GM19035 (cell line): ENCODE measurements around the gene NUP50.

Source experiments
- ATAC-seq: cut with Tn5 transposase; IDR thresholded peaks from one replicate; pipeline ENCODE4 v1.9.1; 2021; ENCODE audit not compliant: unreplicated experiment

Gene NUP50

DNA sequence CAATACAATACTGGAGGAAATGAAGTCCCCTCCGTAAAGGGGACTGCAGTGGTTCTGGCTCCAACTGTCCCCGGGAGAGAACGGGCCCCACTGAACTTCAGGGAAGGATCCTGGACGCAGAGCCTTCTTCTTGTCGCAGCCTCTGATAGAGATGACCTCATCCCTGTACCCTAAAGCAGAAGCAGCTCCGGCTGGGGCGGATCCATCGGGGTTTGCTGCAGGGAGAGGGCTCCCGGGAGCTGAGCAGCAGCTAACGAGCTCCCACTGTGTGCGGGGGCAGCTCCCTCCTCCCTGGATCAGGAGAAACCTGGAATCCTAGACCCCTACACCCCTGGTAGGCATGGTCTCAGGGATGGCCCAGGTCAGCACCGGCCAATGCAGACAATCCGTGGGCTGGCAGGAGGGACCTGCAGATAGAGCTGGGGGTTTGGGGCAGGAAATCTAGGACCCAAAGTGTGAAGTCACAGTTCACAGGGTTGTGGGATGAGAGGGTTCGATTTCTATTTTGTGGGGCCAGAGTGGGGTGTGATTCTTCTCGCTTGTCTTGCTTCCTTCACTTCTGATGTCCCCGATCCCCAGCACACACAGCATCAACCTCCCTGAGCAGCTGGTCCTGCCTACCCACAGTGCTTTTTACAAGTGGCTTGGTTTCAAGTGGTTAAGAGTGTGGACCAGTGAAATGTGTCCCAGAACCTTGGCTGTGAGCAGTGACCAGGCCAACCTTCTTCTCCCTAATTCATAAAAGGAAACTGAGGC, 64.1 kb downstream of the NUP50 start:
- ATAC-seq, result no peak

DNA sequence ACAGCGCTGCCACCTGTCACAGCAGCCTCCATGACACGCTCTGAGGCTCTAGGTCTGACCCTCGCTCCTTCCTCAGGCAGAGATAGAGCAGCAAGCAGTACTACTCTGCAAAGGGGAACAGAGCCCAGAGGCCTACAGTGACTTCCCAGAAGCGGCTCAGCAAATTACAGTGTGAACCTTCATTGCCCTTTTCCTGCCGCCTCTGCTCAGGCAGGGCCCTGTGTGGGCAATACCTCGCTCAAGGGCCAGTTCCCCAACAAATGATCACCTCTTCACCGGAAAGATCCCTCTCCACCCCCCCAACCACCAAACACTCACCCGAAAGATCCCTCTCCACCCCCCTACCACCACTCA, 64.7 kb downstream of the NUP50 start:
- ATAC-seq, result no peak

GRCh38 chr22:45229181-45229580, 65.5 kb downstream of the NUP50 start:
- ATAC-seq, result no peak

DNA sequence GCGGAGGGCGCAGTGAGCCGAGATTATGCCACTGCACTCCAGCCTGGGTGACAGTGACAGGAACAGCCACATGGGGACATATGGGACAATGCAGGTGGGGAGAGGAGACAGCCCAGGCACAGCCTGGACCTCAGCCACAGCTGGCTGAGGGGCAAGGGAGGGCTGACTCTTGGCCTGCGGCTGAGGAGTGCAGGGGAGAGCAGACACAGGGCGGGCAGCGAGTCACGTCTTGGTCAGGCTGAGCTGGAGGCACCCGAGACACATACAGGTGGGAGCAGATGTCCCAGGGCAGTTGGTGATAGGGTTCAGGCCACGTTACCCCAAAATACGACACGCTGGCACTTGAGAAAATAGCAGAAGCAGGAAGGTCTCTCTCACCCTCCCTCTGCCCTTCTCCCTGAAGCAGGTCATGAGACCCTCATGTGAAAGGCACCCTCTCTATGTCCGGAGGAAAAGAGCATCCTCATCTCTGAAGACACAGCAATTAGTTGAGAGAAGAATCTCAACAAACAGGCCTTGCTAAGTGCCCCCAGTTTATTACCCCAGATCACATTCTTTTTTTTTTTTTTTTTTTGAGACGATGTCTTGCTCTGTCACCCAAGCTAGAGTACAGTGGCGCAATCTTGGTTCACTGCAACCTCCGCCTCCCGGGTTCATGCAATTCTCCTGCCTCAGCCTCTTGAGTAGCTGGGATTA, 66.4 kb downstream of the NUP50 start:
- no peak for ATAC-seq

- no peak for ATAC-seq
Measured at GRCh38 chr22:45231293-45231692, 67.6 kb downstream of the NUP50 start.

DNA sequence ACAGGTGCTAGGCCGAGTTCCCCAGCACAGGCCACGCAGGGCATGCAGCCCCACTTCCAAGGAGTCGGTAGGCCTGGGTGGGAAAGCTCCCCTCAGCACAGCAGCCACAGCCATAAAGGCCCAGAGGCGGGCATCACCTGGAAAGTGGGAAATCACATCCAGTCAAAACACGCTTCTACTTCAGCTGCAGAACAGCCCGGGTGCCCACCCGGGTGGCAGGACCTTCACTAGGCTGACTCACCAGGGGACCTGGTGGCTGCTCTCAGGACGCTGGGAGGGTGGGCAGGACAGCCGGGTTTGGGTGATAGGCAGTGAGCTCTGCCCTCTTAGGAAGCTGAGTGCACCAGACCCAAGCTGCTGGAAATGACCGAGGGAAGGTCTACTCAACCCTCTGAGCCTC, 69.7 kb downstream of the NUP50 start:
- ATAC-seq, result no peak

DNA sequence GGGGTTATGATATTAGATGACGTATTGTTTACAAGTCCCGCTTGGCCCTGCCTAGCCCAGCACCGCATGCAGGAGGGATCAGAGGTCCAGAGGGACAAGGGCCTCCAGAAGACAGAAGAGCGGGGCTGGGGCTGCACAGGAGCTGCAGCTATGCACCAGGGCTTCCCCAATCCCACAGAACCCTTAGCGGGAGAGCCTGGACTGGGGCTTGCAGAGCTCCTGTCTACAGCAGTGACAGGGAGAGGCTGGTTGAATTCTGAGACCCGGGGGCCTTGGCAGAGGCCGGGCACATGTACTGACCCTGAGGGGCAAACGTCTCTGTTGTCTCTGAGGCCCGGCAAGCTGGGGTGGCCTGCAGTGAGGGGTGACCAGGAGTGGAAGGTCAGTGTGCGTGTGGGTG, 70.1 kb downstream of the NUP50 start:
- ATAC-seq, result no peak

DNA sequence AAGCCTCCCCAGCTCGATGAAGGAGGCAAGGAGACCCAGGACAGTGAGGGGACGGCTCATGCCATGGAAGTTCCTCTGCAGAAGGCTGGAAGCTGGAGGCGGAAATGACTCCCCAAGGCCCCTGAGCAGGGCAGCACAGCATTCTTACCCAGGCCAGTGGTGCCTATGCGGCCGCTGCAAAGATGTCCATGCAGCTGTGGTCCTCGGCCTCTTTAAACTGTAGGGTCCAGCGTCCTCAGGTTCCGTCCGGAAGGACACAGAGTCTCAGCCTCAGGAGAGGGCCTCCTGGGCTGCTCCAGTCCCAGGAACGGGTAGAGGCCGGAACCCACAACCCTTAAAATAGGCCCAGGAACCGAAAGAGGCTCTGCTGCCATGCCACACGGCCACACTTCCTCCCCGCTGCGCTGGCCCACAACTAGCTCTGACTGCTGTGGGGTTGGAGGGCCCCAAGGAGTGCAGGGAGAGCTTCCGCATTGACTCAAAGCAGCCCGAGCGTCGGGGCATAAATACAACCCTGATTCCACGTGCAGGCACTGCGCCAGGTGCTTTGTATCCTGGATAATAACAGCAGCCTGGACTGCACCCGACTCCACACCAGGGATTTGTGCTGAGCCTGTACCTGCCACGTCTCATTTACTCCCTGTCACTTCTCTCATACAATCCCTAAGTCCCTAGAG, 71.5 kb downstream of the NUP50 start:
- ATAC-seq, result peak; percentile 66

DNA sequence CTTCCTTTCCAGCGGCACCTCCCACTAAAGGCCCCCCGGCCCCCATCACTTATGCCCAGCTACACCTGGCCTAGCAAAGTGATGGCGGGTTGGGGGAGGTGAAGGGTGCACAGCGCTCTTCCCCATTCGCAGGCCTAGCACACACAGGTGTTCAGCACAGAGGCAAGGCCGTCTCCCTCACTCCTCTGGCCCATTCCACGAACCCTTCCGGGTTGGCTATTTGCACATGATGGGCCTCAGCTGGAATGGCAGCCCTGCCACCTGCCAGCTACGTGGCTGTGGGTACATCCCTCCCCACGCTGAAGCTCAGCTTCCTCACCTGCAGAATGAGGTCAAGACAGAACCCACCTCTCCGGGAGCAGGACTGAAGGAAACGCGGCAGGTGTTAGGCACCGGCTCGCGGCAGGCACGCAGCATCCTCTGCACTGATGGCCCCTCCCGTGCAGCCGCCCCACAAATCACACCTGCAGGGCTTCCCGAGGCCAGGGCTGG, 72.2 kb downstream of the NUP50 start:
- ATAC-seq, result no peak

- ATAC-seq, result no peak
Measured at GRCh38 chr22:45237065-45237990, 73.6 kb downstream of the NUP50 start.
